GM23338 (cell line): ENCODE results near the gene YPEL5. TPM values are rescaled to one million over a fixed set of nuclear protein-coding genes. Genes with fewer than 3 reads are reported as not detected.

ENCODE experiments used
- ATAC-seq: fragments of 200-7000 bp; cut with Tn5 transposase; 3 replicates; pipeline ENCODE4 v1.9.1; 2020
- DNase-seq: peaks from one replicate; pipeline ENCODE4 v3.0.0-alpha.2; 2015; ENCODE audit warnings: low spot score
- H2AFZ ChIP-seq: fragments of 200-600 bp; sonication (generic); 2 replicates; pipeline ENCODE4 v1.8.0; 2016; ENCODE audit warnings: antibody characterized with exemption, mild to moderate bottlenecking, moderate library complexity
- H3F3A ChIP-seq: fragments of 200-600 bp; sonication (generic); replicated peaks from 2 replicates; pipeline ENCODE4 v1.8.0; 2017; ENCODE audit warnings: antibody characterized with exemption, mixed run types, low read depth
- H3K27ac ChIP-seq: fragments of 200-600 bp; sonication (generic); 2 replicates; pipeline ENCODE4 v1.6.1; 2016; ENCODE audit warnings: low read depth
- H3K27me3 ChIP-seq: fragments of 200-600 bp; sonication (generic); 2 replicates; pipeline ENCODE4 v1.8.0; 2016; ENCODE audit warnings: mild to moderate bottlenecking, mixed run types, moderate library complexity; ENCODE audit not compliant: insufficient read depth
- H3K36me3 ChIP-seq: fragments of 200-600 bp; sonication (generic); 2 replicates; pipeline ENCODE4 v1.8.0; 2016; ENCODE audit warnings: mild to moderate bottlenecking; ENCODE audit not compliant: insufficient read depth
- H3K4me1 ChIP-seq: fragments of 200-600 bp; sonication (generic); 2 replicates; pipeline ENCODE4 v1.8.0; 2016; ENCODE audit warnings: mild to moderate bottlenecking, moderate library complexity; ENCODE audit not compliant: insufficient read depth
- H3K4me2 ChIP-seq: fragments of 200-600 bp; sonication (generic); 2 replicates; pipeline ENCODE4 v1.7.1; 2017; ENCODE audit warnings: mixed run types
- H3K4me3 ChIP-seq: fragments of 200-600 bp; sonication (generic); 2 replicates; pipeline ENCODE4 v1.6.1; 2016; ENCODE audit warnings: mixed run types
- H3K79me2 ChIP-seq: fragments of 200-600 bp; sonication (generic); replicated peaks from 2 replicates; pipeline ENCODE4 v1.8.0; 2017; ENCODE audit warnings: mild to moderate bottlenecking; ENCODE audit not compliant: insufficient read depth
- H3K9me2 ChIP-seq: fragments of 200-600 bp; sonication (generic); 2 replicates; pipeline ENCODE4 v1.8.0; 2017; ENCODE audit not compliant: insufficient read depth
- H4K20me1 ChIP-seq: fragments of 200-600 bp; sonication (generic); replicated peaks from 2 replicates; pipeline ENCODE4 v1.8.0; 2017; ENCODE audit warnings: mild to moderate bottlenecking; ENCODE audit not compliant: insufficient read depth
- H3K27ac Mint-ChIP-seq: 2 replicates; pipeline ENCODE4 v1.8.0; 2020; ENCODE audit warnings: inconsistent platforms, mild to moderate bottlenecking, moderate library complexity, mixed read lengths
- H3K27me3 Mint-ChIP-seq: 3 replicates; pipeline ENCODE4 v1.8.0; 2022; ENCODE audit warnings: low read depth, mild to moderate bottlenecking, moderate library complexity, mixed read lengths, inconsistent platforms; ENCODE audit not compliant: insufficient read depth, poor library complexity
- H3K36me3 Mint-ChIP-seq: 3 replicates; pipeline ENCODE4 v1.8.0; 2021; ENCODE audit warnings: low read depth, mild to moderate bottlenecking, inconsistent platforms, moderate library complexity, mixed read lengths
- H3K4me1 Mint-ChIP-seq: 3 replicates; pipeline ENCODE4 v1.8.0; 2020; ENCODE audit warnings: mild to moderate bottlenecking, inconsistent platforms, mixed read lengths
- H3K4me3 Mint-ChIP-seq: 3 replicates; pipeline ENCODE4 v1.8.0; 2021; ENCODE audit warnings: moderate library complexity, mild to moderate bottlenecking, inconsistent platforms, mixed read lengths
- H3K9me3 Mint-ChIP-seq: 3 replicates; pipeline ENCODE4 v1.8.0; 2020; ENCODE audit warnings: moderate library complexity, mild to moderate bottlenecking, inconsistent platforms, mixed read lengths
- CTCF ChIP-seq, 2 experiments: fragments of 200-600 bp in 1 of 2; sonication (generic) in 1 of 2; conservative IDR thresholded peaks; 2 replicates each; pipeline versions ENCODE4 v1.5.1 to v1.6.1; 2016 to 2017; ENCODE audit warnings: antibody characterized with exemption in 2 of 2, low read depth in 2 of 2, mild to moderate bottlenecking in 2 of 2, moderate library complexity in 1 of 2
- ETS1 ChIP-seq: IDR thresholded peaks from 2 replicates; pipeline ENCODE4 v1.6.1; 2016; ENCODE audit warnings: antibody characterized with exemption
- EZH2 ChIP-seq: fragments of 200-600 bp; sonication (generic); IDR thresholded peaks from one replicate; pipeline ENCODE4 v1.8.0; 2017; ENCODE audit warnings: antibody characterized with exemption, mild to moderate bottlenecking, low read depth; ENCODE audit not compliant: unreplicated experiment
- NANOG ChIP-seq: IDR thresholded peaks from 2 replicates; pipeline ENCODE4 v1.6.1; 2016; ENCODE audit warnings: antibody characterized with exemption, borderline replicate concordance
- POLR2AphosphoS5 ChIP-seq: IDR thresholded peaks from 2 replicates; pipeline ENCODE4 v1.6.1; 2016; ENCODE audit warnings: antibody characterized with exemption, low read depth
- ZNF114 ChIP-seq: fragments of 250-450 bp; sonication (Bioruptor Pico); IDR thresholded peaks from 2 replicates; pipeline ENCODE4 v1.5.0; 2020; ENCODE audit warnings: mild to moderate bottlenecking, moderate library complexity
- polyA plus RNA-seq: library from polyadenylated mRNA; unstranded; fragments of >200 nt; fragmentation: Nextera tagmentation; extraction: Ambion mirVana; gene quantifications from 2 replicates; pipeline ENCODE4 v1.2.1, GENCODE V29; 2016
- total RNA-seq: library from RNA; depleted of rRNA; stranded (reverse); fragments of >200 nt; shearing (Covaris generic); gene quantifications from 2 replicates; pipeline ENCODE4 v1.2.3, GENCODE V29; 2014

Gene YPEL5
- total and polyA plus RNA-seq, 2 experiments from 2014 or later = 24.9 to 31.1 TPM

GRCh38 chr2:30147715-30148610, 1.2 kb downstream of the YPEL5 start:
- Mint-ChIP-seq H3K9me3 (no peaks in the 10 kb centered on the region), H3K36me3 (peaks cover 8% of the 10 kb centered on the region; the same call in 2 of the 3 replicates), H3K27me3 (peaks cover 7% of the 10 kb centered on the region), H3K27ac (peak overlapping the region; percentile 96), H3K4me1 (peaks cover 43% of the 10 kb centered on the region), H3K4me3 (peak overlapping the region; percentile 72)
- Histone ChIP-seq H3K79me2 (0 out of 2 replicates have a peak, but pooled peaks cover 5% of the 10 kb centered on the region), H3K9me2 (no peaks in the 10 kb centered on the region), H3K27me3 (peaks cover 9% of the 10 kb centered on the region; the same call in 1 of the 2 replicates), H2AFZ (no peak overlapping the region), H3K27ac (peak overlapping the region; percentile 86), H4K20me1 (no peaks in the 10 kb centered on the region), H3K4me2 (peak overlapping the region; percentile 75), H3K4me3 (peak overlapping the region; percentile 55), H3F3A (no peaks in the 10 kb centered on the region), H3K36me3 (no peaks in the 10 kb centered on the region), H3K4me1 (peaks cover 33% of the 10 kb centered on the region)
- DNase-seq (peak; percentile 80), ATAC-seq (peak; percentile 27)
- TF ChIP-seq POLR2AphosphoS5 (0 out of 2 replicates have a peak, but pooled peaks have one; percentile 42), CTCF (conservative IDR thresholded peaks at IDR 0.05; ENCODE audit: low read depth in 2 of 2) (peak; percentile 22 to 37), ETS1 (no peak), ZNF114 (no peak), NANOG (no peak), EZH2 (no peak)

GRCh38 chr2:30148850-30149249, 2.0 kb downstream of the YPEL5 start:
- peaks cover 7% of the 10 kb centered on the region for H3K27me3 Mint-ChIP-seq
- peaks cover 33% of the 10 kb centered on the region for H3K4me1 ChIP-seq
- DNase-seq (peak; percentile 26), ATAC-seq (no peak)
- H3K27ac ChIP-seq = peak overlapping the region; percentile 86; the same call in 1 of the 2 replicates
- no peaks in the 10 kb centered on the region for H3K9me3 Mint-ChIP-seq
- no peak overlapping the region for H2AFZ ChIP-seq
- H3K9me2 ChIP-seq = no peaks in the 10 kb centered on the region
- H3K4me2 ChIP-seq = peak overlapping the region; percentile 75
- peak overlapping the region; percentile 96 for H3K27ac Mint-ChIP-seq
- no peaks in the 10 kb centered on the region for H3F3A ChIP-seq
- peak overlapping the region; percentile 55 for H3K4me3 ChIP-seq
- TF ChIP-seq ZNF114 (no peak), POLR2AphosphoS5 (no peak)
- peaks cover 9% of the 10 kb centered on the region; the same call in 1 of the 2 replicates for H3K27me3 ChIP-seq
- peaks cover 8% of the 10 kb centered on the region; the same call in 2 of the 3 replicates for H3K36me3 Mint-ChIP-seq
- no peaks in the 10 kb centered on the region for H3K36me3 ChIP-seq
- 0 out of 2 replicates have a peak, but pooled peaks cover 5% of the 10 kb centered on the region for H3K79me2 ChIP-seq
- H3K4me3 Mint-ChIP-seq = peak overlapping the region; percentile 72
- H4K20me1 ChIP-seq = no peaks in the 10 kb centered on the region
- H3K4me1 Mint-ChIP-seq = peaks cover 43% of the 10 kb centered on the region
